ENCODE data around the gene FANCI. TPM values are rescaled to one million over a fixed set of nuclear protein-coding genes. Genes with fewer than 3 reads are reported as not detected.
"Not testable (repeated sequence)": the region's sequence is repeated elsewhere in the genome, so short reads cannot be mapped to it uniquely, and the experiment has no call there.

FANCI gene
- total RNA-seq, 3 donors from 2014 or later, result 7.6 to 9.9 (median 7.9) TPM

- H3K27ac ChIP-seq, result no peak overlapping the region
- no peaks in the 10 kb centered on the region for H3K36me3 ChIP-seq
- intact Hi-C loops (cut with DNase I; ENCODE audit: low total_unique reads), result no loop called here
- H3K4me1 ChIP-seq, result peaks cover 0 to 5% of the 10 kb centered on the region in 2 donors
- H3K9me3 ChIP-seq, result no peaks in the 10 kb centered on the region
- TF ChIP-seq POLR2AphosphoS5 (IDR thresholded peaks at IDR 0.05) (no peak), CTCF (IDR thresholded peaks at IDR 0.05) (no peak), POLR2A (IDR thresholded peaks at IDR 0.05) (no peak)
- H3K27me3 ChIP-seq, result no peaks in the 10 kb centered on the region
- H3K4me3 ChIP-seq, result no peak overlapping the region
- DNase-seq (ENCODE audit: low spot score in 2 of 2), result no peak
Observed at GRCh38 chr15:89247446-89247845, 3.7 kb downstream of the FANCI start.

DNA sequence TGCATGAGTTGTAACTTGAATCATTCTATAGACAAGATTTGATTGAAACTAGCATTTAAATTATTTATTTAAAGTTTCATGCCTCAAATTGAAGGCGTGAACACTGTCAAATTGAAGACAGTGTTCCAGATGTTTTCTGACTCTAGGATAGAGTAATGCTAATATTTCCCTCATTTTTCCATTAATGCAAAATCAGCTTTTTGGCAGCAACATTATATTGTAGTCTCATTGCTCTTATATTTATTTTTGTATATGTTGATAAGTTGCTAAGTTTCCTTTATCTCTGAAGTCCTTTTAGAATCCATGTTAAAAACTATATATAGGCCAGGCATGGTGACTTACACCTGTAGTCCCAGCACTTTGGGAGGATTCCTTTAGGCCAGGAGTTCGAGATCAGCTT, 4.8 kb downstream of the FANCI start:
- Histone ChIP-seq H3K27ac (no peak overlapping the region), H3K4me3 (no peak overlapping the region), H3K27me3 (no peaks in the 10 kb centered on the region), H3K4me1 (peaks cover 0 to 5% of the 10 kb centered on the region in 2 donors), H3K36me3 (no peaks in the 10 kb centered on the region), H3K9me3 (no peaks in the 10 kb centered on the region)
- no peak for DNase-seq (ENCODE audit: low spot score in 2 of 2)
- TF ChIP-seq POLR2A (IDR thresholded peaks at IDR 0.05) (no peak), CTCF (IDR thresholded peaks at IDR 0.05) (no peak), POLR2AphosphoS5 (IDR thresholded peaks at IDR 0.05) (no peak)
- intact Hi-C loops (cut with DNase I; ENCODE audit: low total_unique reads), result no loop called here

DNA sequence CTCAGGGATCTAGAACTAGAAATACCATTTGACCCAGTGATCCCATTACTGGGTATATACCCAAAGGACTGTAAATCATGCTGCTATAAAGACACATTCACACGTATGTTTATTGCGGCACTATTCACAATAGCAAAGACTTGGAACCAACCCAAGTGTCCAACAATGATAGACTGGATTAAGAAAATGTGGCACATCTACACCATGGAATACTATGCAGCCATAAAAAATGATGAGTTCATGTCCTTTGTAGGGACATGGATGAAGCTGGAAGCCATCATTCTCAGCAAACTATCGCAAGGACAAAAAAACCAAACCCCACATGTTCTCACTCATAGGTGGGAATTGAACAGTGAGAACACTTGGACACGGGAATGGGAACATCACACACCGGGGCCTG, 6.4 kb downstream of the FANCI start:
- H3K27ac ChIP-seq; DNase-seq (ENCODE audit: low spot score in 2 of 2); H3K4me3 ChIP-seq; H3K27me3 ChIP-seq; intact Hi-C loops (cut with DNase I; ENCODE audit: low total_unique reads); H3K4me1 ChIP-seq; H3K36me3 ChIP-seq; H3K9me3 ChIP-seq: not testable (repeated sequence)

- DNase-seq (ENCODE audit: low spot score in 2 of 2); H3K4me1 ChIP-seq; H3K27ac ChIP-seq; H3K36me3 ChIP-seq; intact Hi-C loops (cut with DNase I; ENCODE audit: low total_unique reads); H3K4me3 ChIP-seq; H3K9me3 ChIP-seq; H3K27me3 ChIP-seq: not testable (repeated sequence)
Observed at GRCh38 chr15:89277281-89277680, 33.5 kb downstream of the FANCI start.

DNA sequence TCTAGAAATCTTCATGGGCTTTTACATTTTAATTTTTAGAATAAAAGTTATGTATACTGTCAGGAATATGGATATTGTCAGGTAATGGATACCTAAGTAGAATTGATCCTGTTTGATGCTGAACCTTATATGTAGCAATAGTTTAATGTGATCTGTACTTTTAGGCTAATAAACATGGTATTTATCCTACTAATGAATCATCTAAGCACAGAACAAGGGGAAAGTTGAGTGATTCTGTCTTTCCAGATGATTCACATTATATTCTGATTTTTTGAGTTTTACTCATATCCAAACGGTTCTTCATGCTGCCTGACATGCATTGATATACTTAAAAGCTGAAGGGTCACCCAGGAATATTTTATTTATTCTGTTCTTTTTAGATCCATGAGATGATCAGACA, 34.5 kb downstream of the FANCI start:
- Histone ChIP-seq H3K4me1 (no peaks in the 10 kb centered on the region), H3K36me3 (no peaks in the 10 kb centered on the region), H3K9me3 (no peaks in the 10 kb centered on the region), H3K4me3 (no peak overlapping the region), H3K27me3 (no peaks in the 10 kb centered on the region), H3K27ac (no peak overlapping the region)
- DNase-seq (ENCODE audit: low spot score in 2 of 2), result no peak
- TF ChIP-seq CTCF (IDR thresholded peaks at IDR 0.05) (no peak), POLR2A (IDR thresholded peaks at IDR 0.05) (no peak), POLR2AphosphoS5 (IDR thresholded peaks at IDR 0.05) (no peak)
- intact Hi-C loops (cut with DNase I; ENCODE audit: low total_unique reads), result no loop called here

DNA sequence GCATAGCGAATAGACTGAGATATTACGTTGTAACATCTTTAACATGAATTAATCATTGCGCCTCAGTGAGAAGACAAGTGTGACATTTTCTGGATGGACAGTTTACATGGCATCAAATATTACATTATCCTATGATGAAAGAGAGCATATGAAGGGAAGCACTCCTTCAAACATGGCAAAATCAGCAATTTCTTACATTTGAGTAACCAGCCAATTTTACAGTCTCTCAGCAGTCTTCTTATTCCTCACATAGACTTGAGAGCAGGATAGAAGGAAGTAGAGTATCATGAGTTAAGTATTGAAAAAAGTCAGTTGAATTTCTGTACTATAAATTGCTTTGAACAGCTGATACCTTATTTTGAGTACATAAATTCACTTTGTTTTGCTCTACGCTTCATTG, 38.9 kb downstream of the FANCI start:
- Histone ChIP-seq H3K27me3 (no peaks in the 10 kb centered on the region), H3K9me3 (no peaks in the 10 kb centered on the region), H3K4me3 (no peak overlapping the region), H3K27ac (no peak overlapping the region), H3K4me1 (no peaks in the 10 kb centered on the region), H3K36me3 (no peaks in the 10 kb centered on the region)
- DNase-seq (ENCODE audit: low spot score in 2 of 2), result no peak
- intact Hi-C loops (cut with DNase I; ENCODE audit: low total_unique reads), result no loop called here
- TF ChIP-seq POLR2AphosphoS5 (IDR thresholded peaks at IDR 0.05), result no peak
- no peak for TF ChIP-seq CTCF (IDR thresholded peaks at IDR 0.05)
